Esophagus muscularis mucosa (tissue), 2 donors: ENCODE measurements around the gene GSE1.

Experiments
- POLR2A ChIP-seq: fragments of 450-650 bp; IDR thresholded peaks from one replicate; pipeline ENCODE4 v1.6.1; 2017; ENCODE audit warnings: antibody characterized with exemption, moderate library complexity, mild to moderate bottlenecking, low read depth
- POLR2AphosphoS5 ChIP-seq, 2 donors: sonication (generic); formaldehyde crosslinking; IDR thresholded peaks; one replicate each; pipeline ENCODE4 v1.6.1; 2017; ENCODE audit warnings: antibody characterized with exemption in 2 of 2

GRCh38 chr16:85715169-85716021 is 102.3 kb downstream of the GSE1 start:
- TF ChIP-seq POLR2AphosphoS5 (IDR thresholded peaks at IDR 0.05) (no peak), POLR2A (no peak)
